Suprapubic skin (tissue), 4 donors: ENCODE data around the gene SYDE1. TPM values are rescaled to one million over a fixed set of nuclear protein-coding genes. Genes with fewer than 3 reads are reported as not detected.

Experiments used
- DNase-seq, 2 donors: peaks; one replicate each; pipeline ENCODE4 v3.0.0-alpha.2; 2019; ENCODE audit warnings: low spot score in 2 of 2
- H3K27ac ChIP-seq: fragments of 200-600 bp; sonication (generic); one replicate; pipeline ENCODE4 v1.5.1; 2019
- H3K27me3 ChIP-seq: fragments of 200-600 bp; sonication (generic); one replicate; pipeline ENCODE4 v1.5.1; 2019
- H3K36me3 ChIP-seq: fragments of 200-600 bp; sonication (generic); one replicate; pipeline ENCODE4 v1.5.1; 2019
- H3K4me1 ChIP-seq: fragments of 200-600 bp; sonication (generic); one replicate; pipeline ENCODE4 v1.5.1; 2019
- H3K4me3 ChIP-seq: fragments of 200-600 bp; sonication (generic); one replicate; pipeline ENCODE4 v1.5.1; 2019; ENCODE audit warnings: mild to moderate bottlenecking
- H3K9me3 ChIP-seq: fragments of 200-600 bp; sonication (generic); one replicate; pipeline ENCODE4 v1.5.1; 2019
- EP300 ChIP-seq: sonication (generic); formaldehyde crosslinking; IDR thresholded peaks from one replicate; pipeline ENCODE4 v1.6.1; 2017; ENCODE audit warnings: antibody characterized with exemption
- POLR2A ChIP-seq, 2 donors: fragments of 450-650 bp; IDR thresholded peaks; one replicate each; pipeline ENCODE4 v1.6.1; 2017; ENCODE audit warnings: antibody characterized with exemption in 2 of 2, mild to moderate bottlenecking in 2 of 2, moderate library complexity in 2 of 2
- POLR2AphosphoS5 ChIP-seq, 3 donors: sonication (generic); formaldehyde crosslinking; IDR thresholded peaks; one replicate each; pipeline ENCODE4 v1.6.1; 2017; ENCODE audit warnings: antibody characterized with exemption in 3 of 3
- WGBS: methylation state at CpG from one replicate; pipeline ENCODE4 v1.1.5; 2018; 5-methylcytosine and 5-hydroxymethylcytosine counted together
- total RNA-seq, 4 donors: library from RNA; depleted of rRNA; stranded (reverse); fragments of >200 nt; gene quantifications; one replicate each; pipeline ENCODE4 v1.1.0, GENCODE V29; 2016
- TF ChIP-seq, protein P1 (sequence below), 2 donors: fragments of 200-600 bp in 1 of 2; fragments of 450-650 bp in 1 of 2; sonication (generic) in 1 of 2; IDR thresholded peaks; one replicate each; pipeline ENCODE4 v1.5.1; 2016 to 2019; ENCODE audit warnings: antibody characterized with exemption in 2 of 2, mild to moderate bottlenecking in 1 of 2, moderate library complexity in 1 of 2

SYDE1 gene
- total RNA-seq, 4 donors from 2014 or later = 3.8 to 17.8 (median 6.8) TPM

DNA sequence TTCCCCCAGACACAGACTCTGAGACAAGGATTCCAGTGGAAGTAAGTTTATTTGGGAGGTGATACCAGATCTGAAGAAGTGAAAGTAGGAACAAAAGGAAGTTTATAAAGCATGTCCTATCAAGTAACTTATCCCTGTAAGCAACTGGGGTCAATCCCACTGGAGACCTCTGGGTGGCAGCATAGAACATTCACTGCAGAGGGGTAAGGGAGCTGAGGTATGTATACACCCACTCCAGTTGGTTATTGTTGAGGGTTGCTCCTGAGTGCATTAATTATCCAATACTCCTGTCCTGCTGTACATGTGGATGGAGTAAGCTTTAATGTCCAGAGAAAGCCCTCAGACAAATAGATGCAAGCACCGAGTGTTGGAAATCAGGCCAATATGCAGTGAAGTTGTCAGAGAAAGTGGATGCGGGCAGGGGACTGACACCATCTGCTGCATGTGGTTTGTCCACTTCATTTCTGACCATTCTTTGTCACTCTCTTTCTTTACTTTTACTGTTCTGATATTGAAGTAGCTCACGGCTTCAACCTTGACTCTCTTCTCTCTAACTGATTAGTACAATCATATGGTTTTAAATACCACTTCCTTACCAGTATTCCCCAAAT is 46.9 kb downstream of the SYDE1 start:
- Histone ChIP-seq H3K4me1 (no peaks in the 10 kb centered on the region), H3K4me3 (no peak overlapping the region), H3K27ac (no peak overlapping the region), H3K9me3 (no peaks in the 10 kb centered on the region), H3K36me3 (no peaks in the 10 kb centered on the region), H3K27me3 (no peaks in the 10 kb centered on the region)
- no peak for DNase-seq
- TF ChIP-seq, protein P1, sequence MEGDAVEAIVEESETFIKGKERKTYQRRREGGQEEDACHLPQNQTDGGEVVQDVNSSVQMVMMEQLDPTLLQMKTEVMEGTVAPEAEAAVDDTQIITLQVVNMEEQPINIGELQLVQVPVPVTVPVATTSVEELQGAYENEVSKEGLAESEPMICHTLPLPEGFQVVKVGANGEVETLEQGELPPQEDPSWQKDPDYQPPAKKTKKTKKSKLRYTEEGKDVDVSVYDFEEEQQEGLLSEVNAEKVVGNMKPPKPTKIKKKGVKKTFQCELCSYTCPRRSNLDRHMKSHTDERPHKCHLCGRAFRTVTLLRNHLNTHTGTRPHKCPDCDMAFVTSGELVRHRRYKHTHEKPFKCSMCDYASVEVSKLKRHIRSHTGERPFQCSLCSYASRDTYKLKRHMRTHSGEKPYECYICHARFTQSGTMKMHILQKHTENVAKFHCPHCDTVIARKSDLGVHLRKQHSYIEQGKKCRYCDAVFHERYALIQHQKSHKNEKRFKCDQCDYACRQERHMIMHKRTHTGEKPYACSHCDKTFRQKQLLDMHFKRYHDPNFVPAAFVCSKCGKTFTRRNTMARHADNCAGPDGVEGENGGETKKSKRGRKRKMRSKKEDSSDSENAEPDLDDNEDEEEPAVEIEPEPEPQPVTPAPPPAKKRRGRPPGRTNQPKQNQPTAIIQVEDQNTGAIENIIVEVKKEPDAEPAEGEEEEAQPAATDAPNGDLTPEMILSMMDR (IDR thresholded peaks at IDR 0.05) = peak in 1 of 2 donors; percentile 48
- no peak for TF ChIP-seq POLR2A (IDR thresholded peaks at IDR 0.05)
- TF ChIP-seq POLR2AphosphoS5 (IDR thresholded peaks at IDR 0.05) = no peak
- TF ChIP-seq EP300 = no peak
- 93% methylated on average over 3 of the region's 3 CpGs for WGBS

DNA sequence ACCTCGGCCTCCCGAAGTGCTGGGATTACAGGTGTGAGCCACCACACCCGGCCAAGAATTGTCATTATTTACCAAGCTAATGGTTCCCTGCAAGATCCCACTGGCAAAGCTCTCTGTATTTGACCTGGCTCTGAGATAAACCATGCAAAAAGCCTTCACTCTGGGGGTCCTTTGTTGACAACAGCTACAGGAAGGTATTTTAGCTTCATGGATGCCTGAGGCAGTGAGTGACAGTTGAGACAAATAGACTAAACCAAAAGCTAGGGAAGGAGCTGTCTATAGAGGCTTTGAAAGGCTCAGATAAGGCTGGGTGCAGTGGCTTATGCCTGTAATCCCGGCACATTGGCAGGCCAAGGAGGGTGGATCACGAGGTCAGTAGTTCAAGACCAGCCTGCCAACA is 48.1 kb downstream of the SYDE1 start:
- H3K36me3 ChIP-seq = peaks cover 7% of the 10 kb centered on the region
- no peak for DNase-seq
- 78% methylated on average over 5 of the region's 5 CpGs for WGBS

DNA sequence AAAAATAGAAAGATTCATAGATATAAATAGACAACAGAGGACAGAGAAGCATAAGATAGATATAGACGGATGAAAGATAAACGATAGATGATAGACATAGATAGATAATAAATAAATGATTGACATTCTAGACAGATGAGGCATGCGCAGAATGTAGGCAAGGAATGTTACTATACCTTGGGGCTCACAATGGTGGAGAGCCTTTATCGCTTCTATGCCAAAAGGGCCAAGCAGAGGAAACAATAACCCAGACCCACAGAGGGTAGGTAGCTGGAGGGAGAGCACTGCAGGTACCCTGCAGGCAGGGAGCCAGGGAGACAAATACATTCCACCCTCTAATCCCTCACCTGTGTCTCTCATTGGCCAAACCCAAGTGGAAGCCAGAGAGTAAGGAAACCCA is 49.2 kb downstream of the SYDE1 start:
- WGBS = 91% methylated on average over 4 of the region's 4 CpGs

More for the DNA sequence above, 48.1 kb downstream of the SYDE1 start:
- no peaks in the 10 kb centered on the region for H3K4me1 ChIP-seq
- H3K4me3 ChIP-seq = no peak overlapping the region
- no peaks in the 10 kb centered on the region for H3K27me3 ChIP-seq
- TF ChIP-seq EP300 (no peak), POLR2AphosphoS5 (IDR thresholded peaks at IDR 0.05) (no peak), POLR2A (IDR thresholded peaks at IDR 0.05) (no peak)
- TF ChIP-seq, protein P1 (IDR thresholded peaks at IDR 0.05) = no peak
- H3K27ac ChIP-seq = no peak overlapping the region
- H3K9me3 ChIP-seq = no peaks in the 10 kb centered on the region

DNA sequence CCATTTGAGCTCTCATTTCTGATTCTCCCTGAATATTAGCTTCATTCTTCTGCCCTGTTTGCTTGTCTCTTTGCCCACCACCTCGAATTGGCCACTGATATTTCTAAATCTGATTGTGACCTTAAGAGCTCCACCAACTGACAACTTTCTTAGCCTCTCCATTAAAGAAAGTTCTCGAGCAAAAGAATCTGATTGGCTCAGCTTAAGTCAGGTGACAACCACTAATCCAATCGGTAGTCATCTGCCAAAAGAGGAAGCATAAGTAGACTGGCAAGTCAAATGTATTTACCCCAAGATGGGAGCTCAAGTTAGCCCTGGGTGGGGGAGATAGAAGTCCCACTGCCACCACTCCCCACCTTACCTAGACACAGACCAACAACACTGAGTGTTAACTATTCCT is 52.0 kb downstream of the SYDE1 start:
- TF ChIP-seq, protein P1 (IDR thresholded peaks at IDR 0.05) = no peak
- TF ChIP-seq POLR2AphosphoS5 (IDR thresholded peaks at IDR 0.05) = no peak
- no peak for TF ChIP-seq EP300
- TF ChIP-seq POLR2A (IDR thresholded peaks at IDR 0.05) = no peak
- Histone ChIP-seq H3K4me3 (no peak overlapping the region), H3K27ac (no peak overlapping the region), H3K36me3 (peaks cover 39% of the 10 kb centered on the region), H3K27me3 (no peaks in the 10 kb centered on the region), H3K9me3 (no peaks in the 10 kb centered on the region), H3K4me1 (no peaks in the 10 kb centered on the region)
- 69% methylated on average over 3 of the region's 3 CpGs for WGBS
- no peak for DNase-seq

More for the DNA sequence above, 49.2 kb downstream of the SYDE1 start:
- no peak overlapping the region for H3K4me3 ChIP-seq
- TF ChIP-seq EP300 = no peak
- no peak for TF ChIP-seq POLR2A (IDR thresholded peaks at IDR 0.05)
- TF ChIP-seq, protein P1 (IDR thresholded peaks at IDR 0.05) = no peak
- no peak for TF ChIP-seq POLR2AphosphoS5 (IDR thresholded peaks at IDR 0.05)
- DNase-seq = no peak
- no peaks in the 10 kb centered on the region for H3K27me3 ChIP-seq
- H3K9me3 ChIP-seq = no peaks in the 10 kb centered on the region
- H3K4me1 ChIP-seq = no peaks in the 10 kb centered on the region
- H3K27ac ChIP-seq = no peak overlapping the region
- peaks cover 17% of the 10 kb centered on the region for H3K36me3 ChIP-seq

DNA sequence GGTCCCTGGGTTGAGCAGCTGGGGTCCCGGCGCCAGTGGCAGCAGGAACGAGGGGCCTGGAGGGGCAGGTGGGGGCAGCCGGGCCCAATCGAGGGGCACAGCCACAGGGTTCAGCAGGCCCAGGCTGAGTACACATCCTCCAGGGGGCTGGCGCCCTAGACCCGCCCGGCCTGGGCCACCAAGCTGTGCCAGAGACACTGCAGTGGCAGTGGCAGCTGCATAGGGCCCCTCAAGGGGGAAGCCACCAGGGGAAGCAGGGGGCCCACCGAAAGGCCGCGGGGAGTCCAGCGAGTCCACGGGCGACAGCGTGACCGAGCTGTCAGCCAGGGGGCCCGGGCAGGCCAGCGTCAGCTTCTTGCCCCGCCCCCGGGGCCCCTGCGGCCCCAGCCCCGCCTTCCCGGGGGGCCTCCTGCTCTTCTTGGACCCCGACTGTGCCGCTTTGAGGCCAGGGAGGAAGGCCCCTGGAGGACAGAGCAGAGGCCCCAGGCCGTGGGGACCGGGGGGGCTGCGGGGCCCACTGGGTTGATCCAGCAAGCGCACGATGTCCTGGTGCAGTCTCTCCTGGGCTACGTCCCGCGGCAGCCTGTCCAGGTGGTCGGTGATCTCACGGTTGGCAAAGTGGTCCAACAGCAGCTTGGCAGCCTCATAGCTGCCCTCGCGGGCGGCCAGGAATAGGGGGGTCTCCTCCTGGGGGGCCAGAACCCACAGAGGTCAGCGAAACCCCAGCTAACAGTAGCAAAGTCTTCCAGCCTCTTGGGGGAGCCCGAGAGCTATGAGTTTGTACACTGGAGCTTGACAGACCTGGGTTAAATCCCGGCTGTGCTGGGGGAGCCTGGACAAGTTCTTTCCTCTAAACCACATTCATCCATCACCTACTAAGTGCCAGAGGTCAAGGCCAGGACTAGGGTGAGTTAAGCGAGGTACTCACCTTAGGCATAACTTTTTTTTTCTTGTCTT is 54.1 kb downstream of the SYDE1 start:
- no peak overlapping the region for H3K4me3 ChIP-seq
- no peaks in the 10 kb centered on the region for H3K4me1 ChIP-seq
- 92% methylated on average over 14 of the region's 42 CpGs for WGBS
- no peaks in the 10 kb centered on the region for H3K9me3 ChIP-seq
- H3K27ac ChIP-seq = no peak overlapping the region
- no peak for DNase-seq
- peaks cover 58% of the 10 kb centered on the region for H3K36me3 ChIP-seq
- no peaks in the 10 kb centered on the region for H3K27me3 ChIP-seq
- TF ChIP-seq POLR2A (IDR thresholded peaks at IDR 0.05) (no peak), POLR2AphosphoS5 (IDR thresholded peaks at IDR 0.05) (no peak), EP300 (no peak)
- TF ChIP-seq, protein P1 (IDR thresholded peaks at IDR 0.05) = no peak
